ENCODE data around the gene WAC.

The WAC gene

DNA sequence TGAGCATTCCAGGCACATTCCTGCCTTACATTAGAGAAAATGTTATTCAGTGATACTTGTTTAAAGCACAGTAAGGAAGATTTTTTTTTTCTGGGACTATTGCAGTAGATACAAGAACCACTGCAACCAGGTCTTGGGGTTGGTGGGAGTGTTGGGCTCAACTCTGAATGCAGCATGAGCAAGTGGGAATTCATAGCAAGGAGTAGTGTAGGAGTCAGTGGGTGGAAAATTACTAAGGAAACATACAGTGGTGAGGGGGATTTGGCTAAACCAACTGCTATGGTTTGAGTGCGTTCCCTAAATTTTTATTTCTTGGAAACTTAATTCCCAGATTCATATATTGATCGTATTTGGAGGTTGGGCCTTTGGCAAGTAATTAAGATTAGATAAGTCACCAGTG lies 22.4 kb downstream of the WAC start:
- Histone ChIP-seq H3K4me3 (ENCODE audit: low read depth, low read length) (no peak overlapping the region), H3K4me1 (ENCODE audit: control insufficient read depth, insufficient read depth, low read length) (peaks cover 7% of the 10 kb centered on the region), H3K9me3 (ENCODE audit: control insufficient read depth, insufficient read depth, low read length) (no peaks in the 10 kb centered on the region), H3K27me3 (ENCODE audit: control insufficient read depth, insufficient read depth, low read length) (no peaks in the 10 kb centered on the region), H3K36me3 (ENCODE audit: control insufficient read depth, insufficient read depth, low read length) (no peaks in the 10 kb centered on the region), H3K9ac (ENCODE audit: low read depth, low read length) (no peak overlapping the region)

DNA sequence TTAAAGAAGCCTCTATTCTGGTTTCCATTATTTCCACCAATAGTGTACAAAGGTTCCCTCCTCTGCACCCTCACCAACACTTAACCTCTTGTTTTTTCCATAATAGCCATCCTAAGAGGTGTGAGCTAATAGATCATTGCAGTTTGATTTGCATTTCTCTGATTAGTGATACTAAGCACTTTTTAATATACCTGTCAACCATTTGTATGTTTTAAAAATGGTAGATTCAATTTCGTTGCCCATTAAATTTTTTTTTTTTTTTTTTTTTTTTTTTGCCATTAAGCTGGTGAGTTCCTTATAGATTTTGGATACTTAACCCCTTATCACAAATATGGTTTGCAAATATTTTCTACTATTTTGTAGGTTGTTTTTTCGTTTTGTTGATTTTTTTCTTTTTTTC lies 23.2 kb downstream of the WAC start:
- no peak overlapping the region for H3K9ac ChIP-seq (ENCODE audit: low read depth, low read length)
- no peaks in the 10 kb centered on the region for H3K9me3 ChIP-seq (ENCODE audit: control insufficient read depth, insufficient read depth, low read length)
- H3K36me3 ChIP-seq (ENCODE audit: control insufficient read depth, insufficient read depth, low read length) = no peaks in the 10 kb centered on the region
- H3K27me3 ChIP-seq (ENCODE audit: control insufficient read depth, insufficient read depth, low read length) = no peaks in the 10 kb centered on the region
- H3K4me1 ChIP-seq (ENCODE audit: control insufficient read depth, insufficient read depth, low read length) = peaks cover 12% of the 10 kb centered on the region
- no peak overlapping the region for H3K4me3 ChIP-seq (ENCODE audit: low read depth, low read length)

DNA sequence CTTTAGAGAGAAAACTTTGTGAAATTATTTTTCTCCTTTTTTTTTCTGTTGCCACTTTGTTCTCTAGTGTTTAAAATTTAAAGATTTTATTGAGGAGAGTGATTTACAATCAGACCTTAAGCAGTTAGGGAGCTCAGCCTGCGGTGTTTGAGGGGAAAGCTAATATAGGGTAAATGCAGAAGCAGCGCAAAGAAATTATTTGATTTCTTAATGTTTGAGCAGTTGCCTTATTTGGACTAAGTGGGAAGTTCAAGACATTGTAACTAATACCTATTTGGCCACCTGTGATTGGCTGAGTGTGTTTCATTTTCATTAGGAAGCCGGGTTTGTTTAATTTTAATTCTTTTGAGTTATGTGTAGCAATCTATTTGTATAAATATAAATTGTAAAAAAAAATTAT lies 25.3 kb downstream of the WAC start:
- H3K4me1 ChIP-seq (ENCODE audit: control insufficient read depth, insufficient read depth, low read length) = peaks cover 14% of the 10 kb centered on the region
- no peak overlapping the region for H3K9ac ChIP-seq (ENCODE audit: low read depth, low read length)
- no peaks in the 10 kb centered on the region for H3K36me3 ChIP-seq (ENCODE audit: control insufficient read depth, insufficient read depth, low read length)
- no peak overlapping the region for H3K4me3 ChIP-seq (ENCODE audit: low read depth, low read length)
- no peaks in the 10 kb centered on the region for H3K27me3 ChIP-seq (ENCODE audit: control insufficient read depth, insufficient read depth, low read length)
- H3K9me3 ChIP-seq (ENCODE audit: control insufficient read depth, insufficient read depth, low read length) = no peaks in the 10 kb centered on the region

DNA sequence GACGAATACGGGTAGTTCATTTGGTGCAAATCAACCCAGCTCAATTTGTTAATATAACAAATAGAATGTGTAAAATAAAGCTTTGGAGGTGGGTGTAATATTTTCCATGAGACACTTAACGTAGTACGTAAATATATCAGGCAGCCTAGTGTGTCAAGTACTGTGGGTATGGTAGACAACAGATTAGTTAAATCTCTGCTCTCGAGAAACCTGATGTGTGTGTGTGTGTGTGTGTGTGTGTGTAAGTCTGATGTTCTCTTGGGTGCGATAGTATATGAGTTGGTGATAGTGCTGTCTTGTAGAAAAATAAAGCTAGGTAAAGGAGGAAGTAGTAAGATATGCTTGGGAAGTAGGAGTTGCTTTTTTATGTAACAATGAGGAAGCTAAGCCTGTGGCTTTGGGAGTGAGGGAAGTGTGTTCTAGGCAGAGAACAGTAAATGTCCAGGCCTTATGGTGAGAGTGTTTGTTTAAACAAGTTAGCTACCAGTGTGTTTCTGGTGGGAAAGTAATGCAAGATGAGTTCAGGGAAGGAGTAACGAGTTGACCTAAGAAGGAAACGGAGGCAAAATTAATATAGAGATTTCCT lies 26.1 kb downstream of the WAC start:
- H3K9me3 ChIP-seq (ENCODE audit: control insufficient read depth, insufficient read depth, low read length) = no peaks in the 10 kb centered on the region
- H3K4me1 ChIP-seq (ENCODE audit: control insufficient read depth, insufficient read depth, low read length) = peaks cover 14% of the 10 kb centered on the region
- H3K36me3 ChIP-seq (ENCODE audit: control insufficient read depth, insufficient read depth, low read length) = no peaks in the 10 kb centered on the region
- no peak overlapping the region for H3K9ac ChIP-seq (ENCODE audit: low read depth, low read length)
- no peak overlapping the region for H3K4me3 ChIP-seq (ENCODE audit: low read depth, low read length)
- H3K27me3 ChIP-seq (ENCODE audit: control insufficient read depth, insufficient read depth, low read length) = no peaks in the 10 kb centered on the region

DNA sequence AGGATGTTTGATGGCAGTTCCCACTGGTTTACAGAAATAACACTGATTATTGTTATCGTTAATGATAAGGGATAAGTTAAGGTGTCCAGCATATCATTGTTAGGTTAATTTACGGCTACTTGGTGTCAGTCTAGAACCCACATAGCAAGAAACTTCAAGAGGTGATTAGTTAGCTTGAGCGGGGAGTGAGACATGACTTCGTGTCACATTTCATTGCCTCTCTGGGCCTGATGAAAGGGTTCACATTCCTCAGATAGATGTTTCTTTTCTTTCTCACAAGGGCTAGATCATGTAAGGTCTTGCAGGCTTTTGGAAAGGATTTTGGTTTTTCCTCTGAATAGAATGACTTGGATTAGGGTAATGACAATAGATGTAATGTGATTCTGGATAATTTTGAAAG lies 26.7 kb downstream of the WAC start:
- H3K9me3 ChIP-seq (ENCODE audit: control insufficient read depth, insufficient read depth, low read length) = no peaks in the 10 kb centered on the region
- H3K27me3 ChIP-seq (ENCODE audit: control insufficient read depth, insufficient read depth, low read length) = no peaks in the 10 kb centered on the region
- H3K9ac ChIP-seq (ENCODE audit: low read depth, low read length) = no peak overlapping the region
- H3K36me3 ChIP-seq (ENCODE audit: control insufficient read depth, insufficient read depth, low read length) = no peaks in the 10 kb centered on the region
- H3K4me1 ChIP-seq (ENCODE audit: control insufficient read depth, insufficient read depth, low read length) = peaks cover 14% of the 10 kb centered on the region
- no peak overlapping the region for H3K4me3 ChIP-seq (ENCODE audit: low read depth, low read length)

DNA sequence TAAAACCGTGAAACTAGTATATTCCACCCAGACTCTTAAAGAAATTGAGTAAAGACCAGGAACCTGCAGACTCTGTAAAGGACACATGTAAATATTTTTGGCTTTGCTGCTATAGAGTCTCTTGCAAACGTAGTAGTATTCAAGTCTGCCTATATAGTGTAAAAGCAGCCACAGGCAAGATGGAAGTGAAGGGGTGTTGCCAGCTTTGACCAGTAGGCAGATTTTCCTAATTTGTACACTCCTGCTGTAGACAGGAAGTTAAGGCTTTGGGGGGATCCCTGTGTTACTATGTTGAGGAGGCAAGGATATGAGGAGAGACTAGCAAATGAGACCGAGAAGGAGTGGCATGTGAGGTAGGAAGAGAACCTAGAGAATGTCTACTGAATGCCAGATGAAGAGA lies 27.7 kb downstream of the WAC start:
- Histone ChIP-seq H3K9ac (ENCODE audit: low read depth, low read length) (no peak overlapping the region), H3K9me3 (ENCODE audit: control insufficient read depth, insufficient read depth, low read length) (no peaks in the 10 kb centered on the region), H3K36me3 (ENCODE audit: control insufficient read depth, insufficient read depth, low read length) (no peaks in the 10 kb centered on the region), H3K27me3 (ENCODE audit: control insufficient read depth, insufficient read depth, low read length) (no peaks in the 10 kb centered on the region), H3K4me1 (ENCODE audit: control insufficient read depth, insufficient read depth, low read length) (peaks cover 14% of the 10 kb centered on the region), H3K4me3 (ENCODE audit: low read depth, low read length) (no peak overlapping the region)

DNA sequence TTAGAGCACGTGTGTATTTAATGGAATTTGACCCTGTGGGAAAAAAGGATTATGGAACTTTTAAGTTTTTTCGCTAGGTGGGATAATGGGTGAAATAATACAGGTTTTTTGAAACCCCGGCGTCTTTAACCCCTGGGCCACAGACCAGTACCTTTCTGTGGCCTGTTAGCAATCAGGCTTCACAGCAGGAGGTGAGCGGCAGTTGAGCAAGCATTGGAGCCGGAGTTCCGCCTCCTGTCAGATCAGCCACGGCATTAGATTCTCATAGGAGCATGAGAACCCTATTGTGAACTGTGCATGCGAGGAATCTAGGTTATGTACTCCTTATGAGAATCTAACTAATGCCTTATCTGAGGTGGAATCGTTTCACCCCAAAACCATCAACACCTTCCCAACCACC lies 28.6 kb downstream of the WAC start:
- H3K9me3 ChIP-seq (ENCODE audit: control insufficient read depth, insufficient read depth, low read length) = no peaks in the 10 kb centered on the region
- H3K4me1 ChIP-seq (ENCODE audit: control insufficient read depth, insufficient read depth, low read length) = peaks cover 14% of the 10 kb centered on the region
- H3K9ac ChIP-seq (ENCODE audit: low read depth, low read length) = no peak overlapping the region
- no peak overlapping the region for H3K4me3 ChIP-seq (ENCODE audit: low read depth, low read length)
- no peaks in the 10 kb centered on the region for H3K27me3 ChIP-seq (ENCODE audit: control insufficient read depth, insufficient read depth, low read length)
- no peaks in the 10 kb centered on the region for H3K36me3 ChIP-seq (ENCODE audit: control insufficient read depth, insufficient read depth, low read length)

DNA sequence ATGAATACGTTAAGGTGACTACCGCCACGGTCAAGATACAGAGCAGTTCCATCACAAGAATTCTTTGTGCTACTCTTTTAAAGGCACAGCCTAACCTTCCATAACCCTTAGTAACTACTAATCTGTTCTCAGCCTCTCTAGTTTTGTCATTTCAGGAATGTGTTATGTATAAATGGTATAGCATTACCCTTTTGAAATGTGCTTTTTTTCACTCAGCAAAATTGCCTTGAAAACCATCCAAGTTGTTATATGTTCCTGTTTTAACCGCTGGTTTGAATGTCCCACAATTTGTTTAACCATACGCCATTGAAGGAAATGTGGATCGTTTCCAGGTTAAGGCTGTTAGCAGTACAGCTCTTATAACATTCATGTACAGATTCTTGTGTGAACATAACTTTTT lies 32.0 kb downstream of the WAC start:
- H3K36me3 ChIP-seq (ENCODE audit: control insufficient read depth, insufficient read depth, low read length) = no peaks in the 10 kb centered on the region
- peaks cover 7% of the 10 kb centered on the region for H3K4me1 ChIP-seq (ENCODE audit: control insufficient read depth, insufficient read depth, low read length)
- H3K27me3 ChIP-seq (ENCODE audit: control insufficient read depth, insufficient read depth, low read length) = no peaks in the 10 kb centered on the region
- no peak overlapping the region for H3K4me3 ChIP-seq (ENCODE audit: low read depth, low read length)
- H3K9ac ChIP-seq (ENCODE audit: low read depth, low read length) = no peak overlapping the region
- no peaks in the 10 kb centered on the region for H3K9me3 ChIP-seq (ENCODE audit: control insufficient read depth, insufficient read depth, low read length)

DNA sequence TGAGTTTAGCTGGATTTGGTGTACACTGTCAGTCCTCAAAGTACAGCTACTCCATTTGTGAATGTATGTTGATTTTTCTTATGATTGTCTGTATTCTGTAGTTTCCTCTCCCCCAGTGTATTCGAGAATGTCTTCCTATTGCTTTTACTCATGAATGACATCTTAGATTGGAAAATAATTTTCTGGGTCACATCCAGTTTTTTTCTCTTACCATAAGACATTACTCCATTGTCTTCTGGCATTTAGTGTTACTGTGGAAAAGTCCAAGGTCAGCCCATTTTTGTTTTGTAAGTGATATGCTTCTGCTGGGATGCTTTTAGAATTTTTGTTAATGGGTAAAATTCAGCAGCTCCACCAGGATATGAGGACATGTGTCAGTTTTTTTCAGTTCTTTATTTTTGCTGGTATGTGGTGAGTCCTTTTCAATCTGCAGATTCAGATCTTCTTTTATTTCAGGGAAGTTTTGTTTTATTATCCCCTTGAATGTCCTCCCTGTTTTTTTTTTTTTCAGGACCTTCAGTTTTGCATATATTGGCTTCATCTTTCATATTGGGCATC lies 33.6 kb downstream of the WAC start:
- H3K4me3 ChIP-seq (ENCODE audit: low read depth, low read length) = no peak overlapping the region
- no peak overlapping the region for H3K9ac ChIP-seq (ENCODE audit: low read depth, low read length)
- H3K4me1 ChIP-seq (ENCODE audit: control insufficient read depth, insufficient read depth, low read length) = peaks cover 2% of the 10 kb centered on the region
- H3K36me3 ChIP-seq (ENCODE audit: control insufficient read depth, insufficient read depth, low read length) = no peaks in the 10 kb centered on the region
- no peaks in the 10 kb centered on the region for H3K27me3 ChIP-seq (ENCODE audit: control insufficient read depth, insufficient read depth, low read length)
- H3K9me3 ChIP-seq (ENCODE audit: control insufficient read depth, insufficient read depth, low read length) = no peaks in the 10 kb centered on the region

DNA sequence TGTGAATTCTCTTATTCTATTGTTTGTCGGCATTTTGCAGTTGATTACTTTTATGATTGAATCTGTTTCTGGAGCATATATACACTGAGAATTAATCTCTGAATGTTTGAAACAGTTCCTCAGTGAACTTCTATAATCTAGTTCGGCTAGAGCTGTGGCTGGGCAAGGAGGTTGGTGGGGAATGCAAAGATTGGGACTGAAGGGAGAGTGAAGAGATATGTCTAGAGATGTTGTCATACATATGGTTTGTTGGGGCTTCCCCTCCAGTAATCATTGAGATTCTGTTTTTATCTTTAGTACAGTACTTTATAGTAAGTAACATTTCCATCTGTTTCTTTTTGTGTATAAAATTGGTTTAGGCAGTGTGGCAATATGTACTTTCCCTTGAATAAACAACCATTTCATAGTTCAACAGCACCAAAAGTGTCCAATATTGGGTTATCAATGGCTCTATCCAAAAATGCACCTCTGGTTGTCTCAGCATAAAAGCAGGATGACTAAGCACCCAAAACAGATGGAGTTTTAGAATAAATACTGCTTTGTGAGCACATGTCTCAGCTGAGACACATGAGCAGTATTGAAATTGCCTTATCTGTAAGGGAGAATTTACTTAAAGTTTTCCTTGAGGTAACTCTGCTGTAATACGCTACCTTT lies 36.7 kb downstream of the WAC start:
- no peaks in the 10 kb centered on the region for H3K36me3 ChIP-seq (ENCODE audit: control insufficient read depth, insufficient read depth, low read length)
- H3K4me1 ChIP-seq (ENCODE audit: control insufficient read depth, insufficient read depth, low read length) = no peaks in the 10 kb centered on the region
- H3K9me3 ChIP-seq (ENCODE audit: control insufficient read depth, insufficient read depth, low read length) = no peaks in the 10 kb centered on the region
- no peak overlapping the region for H3K4me3 ChIP-seq (ENCODE audit: low read depth, low read length)
- H3K9ac ChIP-seq (ENCODE audit: low read depth, low read length) = no peak overlapping the region
- no peaks in the 10 kb centered on the region for H3K27me3 ChIP-seq (ENCODE audit: control insufficient read depth, insufficient read depth, low read length)

DNA sequence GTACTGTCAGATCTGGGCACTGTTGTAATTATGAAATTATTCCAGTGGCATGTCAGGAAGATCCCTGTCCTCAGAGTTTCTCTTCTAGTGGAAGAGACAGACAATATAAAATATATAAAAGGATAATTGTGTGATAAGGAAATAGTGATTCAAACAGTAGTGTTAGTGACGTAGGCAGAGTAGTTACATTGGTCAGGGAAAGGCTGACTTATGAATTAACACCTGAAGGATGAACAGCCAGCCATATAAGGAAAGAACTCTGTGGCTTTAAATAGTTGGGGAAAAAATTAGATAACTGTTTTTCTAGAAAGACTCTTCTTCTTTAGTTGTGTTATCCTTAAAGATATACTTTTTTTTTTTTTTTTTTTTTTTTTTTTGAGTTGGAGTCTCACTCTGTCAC lies 37.7 kb downstream of the WAC start:
- H3K9ac ChIP-seq (ENCODE audit: low read depth, low read length) = no peak overlapping the region
- H3K36me3 ChIP-seq (ENCODE audit: control insufficient read depth, insufficient read depth, low read length) = no peaks in the 10 kb centered on the region
- H3K27me3 ChIP-seq (ENCODE audit: control insufficient read depth, insufficient read depth, low read length) = no peaks in the 10 kb centered on the region
- no peak overlapping the region for H3K4me3 ChIP-seq (ENCODE audit: low read depth, low read length)
- no peaks in the 10 kb centered on the region for H3K9me3 ChIP-seq (ENCODE audit: control insufficient read depth, insufficient read depth, low read length)
- H3K4me1 ChIP-seq (ENCODE audit: control insufficient read depth, insufficient read depth, low read length) = no peaks in the 10 kb centered on the region

DNA sequence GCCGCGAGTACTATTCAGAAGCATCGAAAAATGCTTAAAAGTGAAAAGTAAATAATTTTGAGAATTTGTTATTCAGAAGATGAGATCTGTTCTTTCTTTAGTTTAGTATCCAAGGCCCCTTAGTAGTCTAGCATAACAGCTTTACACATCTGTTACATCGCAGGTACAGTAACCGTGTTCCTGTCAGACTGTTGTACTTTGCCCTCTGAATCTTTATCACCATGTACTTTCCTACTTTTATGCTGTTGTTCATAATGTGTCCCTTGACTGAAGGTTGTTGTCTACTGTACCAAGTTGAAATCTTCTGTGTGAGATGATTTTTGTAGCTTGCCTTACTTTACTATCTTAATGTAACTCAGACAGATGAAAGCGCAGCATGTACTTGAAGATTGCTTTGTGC lies 38.3 kb downstream of the WAC start:
- H3K9ac ChIP-seq (ENCODE audit: low read depth, low read length) = no peak overlapping the region
- H3K36me3 ChIP-seq (ENCODE audit: control insufficient read depth, insufficient read depth, low read length) = no peaks in the 10 kb centered on the region
- no peaks in the 10 kb centered on the region for H3K9me3 ChIP-seq (ENCODE audit: control insufficient read depth, insufficient read depth, low read length)
- H3K4me3 ChIP-seq (ENCODE audit: low read depth, low read length) = no peak overlapping the region
- H3K27me3 ChIP-seq (ENCODE audit: control insufficient read depth, insufficient read depth, low read length) = no peaks in the 10 kb centered on the region
- no peaks in the 10 kb centered on the region for H3K4me1 ChIP-seq (ENCODE audit: control insufficient read depth, insufficient read depth, low read length)
